Activated T-helper 2 cell treated with anti-CD3 and anti-CD28 coated beads, Interferon-gamma antibody, Interleukin-2, Interleukin-4, amounts not matched to agents 10 μg/mL and 5 μg/mL and 100 μg/mL, durations not matched to agents 14 hours and 24 hours and 36 hours (primary cell): Measurements from ENCODE around the gene MLF1. TPM values are rescaled to one million over a fixed set of nuclear protein-coding genes. Genes with fewer than 3 reads are reported as not detected.

Experiments
- total RNA-seq: library from RNA; stranded (reverse); gene quantifications from 2 replicates; pipeline ENCODE4 v1.2.3, GENCODE V29; 2022

MLF1 gene
- total RNA-seq, 1 donor from 2014 or later: 3.4 TPM

Other genes starting within 250 kb of the MLF1 start
- gene GFM1, start 73.3 kb downstream of the MLF1 start, total RNA-seq: 59.1 and 60.9 TPM in 2 replicates
- 25.8 and 27.2 TPM in 2 replicates for gene LXN, start 101.5 kb downstream of the MLF1 start, total RNA-seq
- 0.21 and 0.64 TPM in 2 replicates for gene RARRES1, start 161.3 kb downstream of the MLF1 start, total RNA-seq
- 20.2 and 24.1 TPM in 2 replicates for gene MFSD1, start 230.9 kb downstream of the MLF1 start, total RNA-seq